Neural cell (in vitro differentiated cells): ENCODE results near the gene ZNF573.

Experiments used
- EP300 ChIP-seq: fragments of 450-650 bp; conservative IDR thresholded peaks from 2 replicates; pipeline ENCODE4 v1.6.1; 2014; ENCODE audit warnings: antibody characterized with exemption, mild to moderate bottlenecking, moderate library complexity; ENCODE audit not compliant: poor library complexity, severe bottlenecking
- TF ChIP-seq, protein P1 (sequence below): IDR thresholded peaks from 2 replicates; pipeline ENCODE4 v1.6.1; 2012; ENCODE audit warnings: borderline replicate concordance

DNA sequence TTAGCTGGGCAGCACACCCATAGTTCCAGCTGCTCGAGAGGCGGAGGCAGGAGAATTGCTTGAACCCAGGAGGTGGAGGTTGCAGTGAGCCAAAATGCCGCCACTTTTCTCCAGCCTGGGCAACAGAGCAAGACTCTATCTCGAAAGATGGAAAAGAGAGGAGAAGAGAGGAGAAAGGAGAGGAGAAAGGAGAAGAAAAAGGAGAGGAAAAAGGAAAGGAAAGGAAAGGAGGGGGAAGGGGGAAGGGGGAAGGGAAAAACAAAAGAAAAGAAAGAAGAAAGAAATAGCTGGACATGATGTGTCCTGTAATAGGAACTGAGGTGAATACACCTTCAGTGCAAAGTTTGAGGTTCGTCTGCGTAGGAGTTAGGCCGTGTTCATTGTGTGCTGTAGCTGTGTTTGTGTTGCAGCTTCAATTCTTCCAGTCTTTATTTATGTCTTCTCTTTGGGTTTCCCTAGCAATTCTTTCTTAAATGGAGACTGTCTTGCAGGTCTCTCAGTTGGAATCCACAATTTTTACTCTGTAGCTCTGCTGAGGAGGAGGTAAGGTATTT, 73.3 kb downstream of the ZNF573 start:
- TF ChIP-seq, protein P1, sequence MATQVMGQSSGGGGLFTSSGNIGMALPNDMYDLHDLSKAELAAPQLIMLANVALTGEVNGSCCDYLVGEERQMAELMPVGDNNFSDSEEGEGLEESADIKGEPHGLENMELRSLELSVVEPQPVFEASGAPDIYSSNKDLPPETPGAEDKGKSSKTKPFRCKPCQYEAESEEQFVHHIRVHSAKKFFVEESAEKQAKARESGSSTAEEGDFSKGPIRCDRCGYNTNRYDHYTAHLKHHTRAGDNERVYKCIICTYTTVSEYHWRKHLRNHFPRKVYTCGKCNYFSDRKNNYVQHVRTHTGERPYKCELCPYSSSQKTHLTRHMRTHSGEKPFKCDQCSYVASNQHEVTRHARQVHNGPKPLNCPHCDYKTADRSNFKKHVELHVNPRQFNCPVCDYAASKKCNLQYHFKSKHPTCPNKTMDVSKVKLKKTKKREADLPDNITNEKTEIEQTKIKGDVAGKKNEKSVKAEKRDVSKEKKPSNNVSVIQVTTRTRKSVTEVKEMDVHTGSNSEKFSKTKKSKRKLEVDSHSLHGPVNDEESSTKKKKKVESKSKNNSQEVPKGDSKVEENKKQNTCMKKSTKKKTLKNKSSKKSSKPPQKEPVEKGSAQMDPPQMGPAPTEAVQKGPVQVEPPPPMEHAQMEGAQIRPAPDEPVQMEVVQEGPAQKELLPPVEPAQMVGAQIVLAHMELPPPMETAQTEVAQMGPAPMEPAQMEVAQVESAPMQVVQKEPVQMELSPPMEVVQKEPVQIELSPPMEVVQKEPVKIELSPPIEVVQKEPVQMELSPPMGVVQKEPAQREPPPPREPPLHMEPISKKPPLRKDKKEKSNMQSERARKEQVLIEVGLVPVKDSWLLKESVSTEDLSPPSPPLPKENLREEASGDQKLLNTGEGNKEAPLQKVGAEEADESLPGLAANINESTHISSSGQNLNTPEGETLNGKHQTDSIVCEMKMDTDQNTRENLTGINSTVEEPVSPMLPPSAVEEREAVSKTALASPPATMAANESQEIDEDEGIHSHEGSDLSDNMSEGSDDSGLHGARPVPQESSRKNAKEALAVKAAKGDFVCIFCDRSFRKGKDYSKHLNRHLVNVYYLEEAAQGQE: no peak
- no peak for TF ChIP-seq EP300
